DND-41 (cell line): Measurements from ENCODE around the gene PAFAH1B1.

Experiments used
- ATAC-seq: fragments of 200-7000 bp; cut with Tn5 transposase; 3 replicates; pipeline ENCODE4 v1.9.1; 2021; ENCODE audit warnings: low read depth; ENCODE audit not compliant: insufficient read depth
- DNase-seq: peaks from one replicate; pipeline ENCODE4 v3.0.0-alpha.2; 2020
- H2AFZ ChIP-seq: 2 replicates; pipeline ENCODE4 v1.6.0; 2012; ENCODE audit warnings: low read depth, low read length
- H3K27ac ChIP-seq: 2 replicates; pipeline ENCODE4 v1.5.1; 2012; ENCODE audit warnings: low read length, inconsistent platforms
- H3K27me3 ChIP-seq: fragments of 200-600 bp; sonication (generic); 2 replicates; pipeline ENCODE4 v1.6.0; 2012; ENCODE audit warnings: low read length, mild to moderate bottlenecking, inconsistent platforms; ENCODE audit not compliant: insufficient read depth, poor library complexity
- H3K36me3 ChIP-seq: 2 replicates; pipeline ENCODE4 v1.5.1; 2012; ENCODE audit warnings: low read length, inconsistent platforms; ENCODE audit not compliant: insufficient read depth
- H3K4me1 ChIP-seq: 2 replicates; pipeline ENCODE4 v1.5.1; 2012; ENCODE audit warnings: mild to moderate bottlenecking, low read length; ENCODE audit not compliant: insufficient read depth
- H3K4me2 ChIP-seq: 2 replicates; pipeline ENCODE4 v1.6.0; 2012; ENCODE audit warnings: mild to moderate bottlenecking, moderate library complexity, low read length, inconsistent platforms; ENCODE audit not compliant: insufficient read depth
- H3K4me3 ChIP-seq, 2 experiments: fragments of 200-600 bp in 1 of 2; shearing (Covaris generic) in 1 of 2; 2 replicates each; pipeline ENCODE4 v1.5.1; 2012 to 2016; ENCODE audit warnings: inconsistent platforms in 2 of 2, low read length in 2 of 2, mild to moderate bottlenecking in 2 of 2, low read depth in 1 of 2, moderate library complexity in 1 of 2
- H3K79me2 ChIP-seq: 2 replicates; pipeline ENCODE4 v1.6.0; 2012; ENCODE audit warnings: low read length, inconsistent platforms; ENCODE audit not compliant: insufficient read depth
- H3K9ac ChIP-seq: 2 replicates; pipeline ENCODE4 v1.6.0; 2012; ENCODE audit warnings: low read depth, mild to moderate bottlenecking, inconsistent platforms, low read length, moderate library complexity
- H3K9me3 ChIP-seq: 2 replicates; pipeline ENCODE4 v1.5.1; 2012; ENCODE audit warnings: low read length, moderate library complexity, mild to moderate bottlenecking, inconsistent platforms; ENCODE audit not compliant: insufficient read depth, severe bottlenecking
- H4K20me1 ChIP-seq: 2 replicates; pipeline ENCODE4 v1.6.0; 2012; ENCODE audit warnings: low read length; ENCODE audit not compliant: insufficient read depth
- CTCF ChIP-seq: IDR thresholded peaks from 2 replicates; pipeline ENCODE4 v1.5.1; 2012; ENCODE audit warnings: borderline replicate concordance, low read length, moderate library complexity, mild to moderate bottlenecking; ENCODE audit not compliant: poor library complexity, severe bottlenecking; ENCODE audit errors: extremely low read depth
- EZH2 ChIP-seq: IDR thresholded peaks from 3 replicates; pipeline ENCODE4 v1.6.1; 2012; ENCODE audit warnings: borderline replicate concordance, low read depth, mild to moderate bottlenecking, moderate library complexity, low read length, inconsistent platforms; ENCODE audit not compliant: severe bottlenecking

The PAFAH1B1 gene

GRCh38 chr17:2691069-2691871, 97.8 kb downstream of the PAFAH1B1 start:
- ATAC-seq (no peak), DNase-seq (no peak)
- H2AFZ ChIP-seq, result no peak overlapping the region
- no peaks in the 10 kb centered on the region for H3K9me3 ChIP-seq
- H3K36me3 ChIP-seq, result peaks cover 64% of the 10 kb centered on the region
- H3K27ac ChIP-seq, result no peak overlapping the region
- H3K9ac ChIP-seq, result no peak overlapping the region
- no peaks in the 10 kb centered on the region for H3K79me2 ChIP-seq
- no peaks in the 10 kb centered on the region for H3K4me1 ChIP-seq
- no peak overlapping the region for H3K4me3 ChIP-seq
- TF ChIP-seq CTCF (no peak), EZH2 (no peak)
- no peak overlapping the region for H3K4me2 ChIP-seq
- H4K20me1 ChIP-seq, result peaks cover 33% of the 10 kb centered on the region
- no peaks in the 10 kb centered on the region for H3K27me3 ChIP-seq

- H2AFZ ChIP-seq, result no peak overlapping the region
- no peak overlapping the region for H3K9ac ChIP-seq
- H3K27me3 ChIP-seq, result no peaks in the 10 kb centered on the region
- H3K4me3 ChIP-seq, result no peak overlapping the region
- no peak for DNase-seq
- no peaks in the 10 kb centered on the region for H3K9me3 ChIP-seq
- H3K79me2 ChIP-seq, result no peaks in the 10 kb centered on the region
- no peaks in the 10 kb centered on the region for H3K4me1 ChIP-seq
- H3K4me2 ChIP-seq, result no peak overlapping the region
- no peak overlapping the region for H3K27ac ChIP-seq
- peaks cover 37% of the 10 kb centered on the region for H4K20me1 ChIP-seq
- ATAC-seq, result no peak
- peaks cover 72% of the 10 kb centered on the region for H3K36me3 ChIP-seq
- TF ChIP-seq CTCF, result no peak
These were observed 98.7 kb downstream of the PAFAH1B1 start for GRCh38 chr17:2691965-2692780.

- Histone ChIP-seq H3K79me2 (no peaks in the 10 kb centered on the region), H4K20me1 (peaks cover 36% of the 10 kb centered on the region), H3K27ac (no peak overlapping the region), H2AFZ (no peak overlapping the region), H3K4me2 (no peak overlapping the region), H3K27me3 (no peaks in the 10 kb centered on the region), H3K4me1 (no peaks in the 10 kb centered on the region), H3K4me3 (no peak overlapping the region), H3K36me3 (peaks cover 78% of the 10 kb centered on the region), H3K9ac (no peak overlapping the region), H3K9me3 (no peaks in the 10 kb centered on the region)
- ATAC-seq (no peak), DNase-seq (no peak)
- no peak for TF ChIP-seq CTCF
- no peak for TF ChIP-seq EZH2
These were observed 99.3 kb downstream of the PAFAH1B1 start for GRCh38 chr17:2692781-2693135.
